ENCODE results near the gene C9orf72. TPM values are rescaled to one million over a fixed set of nuclear protein-coding genes. Genes with fewer than 3 reads are reported as not detected.

Gene C9orf72
- total RNA-seq, 1 donor from 2014 or later, result 4.6 TPM

DNA sequence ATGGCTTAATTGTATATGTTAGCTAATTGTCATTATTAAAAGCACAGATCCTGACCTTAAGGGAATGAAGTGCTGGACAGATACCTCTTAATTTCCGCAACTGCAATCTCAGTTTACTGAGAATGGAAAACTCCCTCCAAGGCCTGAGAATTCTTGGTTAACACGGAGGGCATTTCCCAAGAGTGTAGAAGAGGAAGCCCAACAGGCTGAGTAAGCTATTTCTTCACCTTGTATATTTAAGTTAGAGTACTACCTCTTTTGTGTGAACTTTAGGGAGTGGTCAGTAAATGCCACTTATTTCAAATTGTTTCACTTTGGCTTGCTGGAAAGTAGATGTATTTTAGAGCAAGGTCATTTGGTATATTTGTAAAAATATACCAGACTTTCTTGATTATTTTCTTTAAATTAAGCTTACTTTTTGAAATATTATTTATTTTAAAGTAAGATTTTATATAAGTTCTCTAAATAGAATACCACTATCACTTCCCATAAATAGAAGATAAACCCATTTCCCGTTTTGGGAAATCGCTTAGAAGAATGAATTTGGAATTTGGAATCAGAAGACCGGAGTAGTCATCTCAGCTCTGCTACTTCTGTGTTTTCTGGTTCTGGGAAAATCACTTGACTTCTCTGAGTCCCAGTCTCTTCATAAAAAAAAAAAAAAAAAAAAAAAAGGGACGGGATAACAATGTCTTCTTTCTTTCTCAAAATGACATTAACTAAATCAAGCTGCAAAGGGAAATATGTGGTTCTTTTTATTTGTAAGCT, 26.0 kb upstream of the C9orf72 start:
- intact Hi-C loops (cut with micrococcal nuclease), result no loop called here
- no peak overlapping the region for H3K27ac Mint-ChIP-seq
- no peaks in the 10 kb centered on the region for H3K9me3 Mint-ChIP-seq
- H3K27me3 Mint-ChIP-seq (ENCODE audit: insufficient read depth), result peaks cover 10% of the 10 kb centered on the region
- H3K4me3 Mint-ChIP-seq, result no peak overlapping the region
- H3K36me3 Mint-ChIP-seq (ENCODE audit: low read depth), result no peaks in the 10 kb centered on the region
- DNase-seq (ENCODE audit: low spot score), result no peak
- no peaks in the 10 kb centered on the region for H3K4me1 Mint-ChIP-seq (ENCODE audit: low read depth)

DNA sequence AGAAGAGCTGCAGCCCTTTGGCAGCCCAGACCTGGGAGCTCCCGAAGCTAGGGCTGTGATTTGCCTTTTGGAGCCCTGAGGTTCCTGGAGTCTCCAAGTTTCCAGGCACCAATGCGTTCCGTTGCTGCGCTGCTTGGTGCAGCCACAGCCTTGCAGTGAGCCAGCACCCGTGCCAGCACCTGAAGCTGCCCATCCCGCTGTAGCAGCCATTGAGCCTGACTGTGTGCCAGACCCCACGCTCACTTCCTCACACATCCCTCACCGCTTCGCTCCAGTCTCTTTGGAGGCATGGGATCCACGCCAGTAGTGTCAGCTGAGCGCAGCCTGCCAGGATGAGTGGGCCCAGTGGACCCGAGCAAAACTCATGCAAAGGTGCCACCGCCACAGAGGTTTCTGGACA, 22.5 kb upstream of the C9orf72 start:
- Mint-ChIP-seq H3K4me3 (no peak overlapping the region), H3K9me3 (no peaks in the 10 kb centered on the region), H3K27ac (no peak overlapping the region), H3K27me3 (ENCODE audit: insufficient read depth) (peaks cover 24% of the 10 kb centered on the region), H3K4me1 (ENCODE audit: low read depth) (no peaks in the 10 kb centered on the region), H3K36me3 (ENCODE audit: low read depth) (no peaks in the 10 kb centered on the region)
- no peak for DNase-seq (ENCODE audit: low spot score)
- intact Hi-C loops (cut with micrococcal nuclease), result no loop called here

DNA sequence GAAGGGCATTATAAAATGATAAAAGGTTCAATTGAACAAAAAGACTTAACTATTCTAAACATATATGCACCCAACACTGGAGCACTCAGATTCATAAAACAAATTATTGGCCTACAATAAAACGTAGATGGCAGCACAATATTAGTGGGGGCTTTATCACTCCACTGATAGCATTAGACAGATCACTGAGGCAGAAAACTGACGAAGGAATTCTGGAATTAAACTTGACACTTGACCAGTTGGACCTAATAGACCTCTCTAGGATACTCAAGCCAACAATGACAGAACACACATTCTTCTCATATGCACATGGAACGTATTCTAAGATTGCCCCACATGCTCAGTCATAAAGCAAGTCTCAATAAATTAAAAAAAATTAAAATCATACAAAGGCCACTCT, 18.4 kb upstream of the C9orf72 start:
- no peaks in the 10 kb centered on the region for H3K4me1 Mint-ChIP-seq (ENCODE audit: low read depth)
- no peak overlapping the region for H3K4me3 Mint-ChIP-seq
- intact Hi-C loops (cut with micrococcal nuclease), result no loop called here
- no peak overlapping the region for H3K27ac Mint-ChIP-seq
- no peaks in the 10 kb centered on the region for H3K9me3 Mint-ChIP-seq
- no peak for DNase-seq (ENCODE audit: low spot score)
- H3K36me3 Mint-ChIP-seq (ENCODE audit: low read depth), result no peaks in the 10 kb centered on the region
- H3K27me3 Mint-ChIP-seq (ENCODE audit: insufficient read depth), result peaks cover 28% of the 10 kb centered on the region

DNA sequence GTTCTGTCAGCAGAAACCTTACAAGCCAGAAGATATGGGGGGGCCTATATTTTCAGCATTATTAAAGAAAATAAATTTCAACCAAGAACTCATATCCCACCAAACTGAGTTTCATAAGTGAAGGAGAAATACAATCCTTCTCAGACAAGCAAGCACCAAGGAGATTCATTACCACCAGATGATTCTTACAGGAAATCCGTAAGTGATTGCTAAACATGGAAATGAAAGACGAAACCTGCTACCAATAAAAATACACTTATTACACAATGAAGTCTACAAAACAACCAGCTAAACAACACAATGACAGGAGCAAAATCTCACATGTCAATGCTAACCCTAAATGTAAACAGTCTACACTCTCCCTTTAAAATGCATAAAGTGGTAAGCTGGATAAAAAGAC, 17.8 kb upstream of the C9orf72 start:
- Mint-ChIP-seq H3K4me1 (ENCODE audit: low read depth) (no peaks in the 10 kb centered on the region), H3K27ac (no peak overlapping the region), H3K9me3 (no peaks in the 10 kb centered on the region)

DNA sequence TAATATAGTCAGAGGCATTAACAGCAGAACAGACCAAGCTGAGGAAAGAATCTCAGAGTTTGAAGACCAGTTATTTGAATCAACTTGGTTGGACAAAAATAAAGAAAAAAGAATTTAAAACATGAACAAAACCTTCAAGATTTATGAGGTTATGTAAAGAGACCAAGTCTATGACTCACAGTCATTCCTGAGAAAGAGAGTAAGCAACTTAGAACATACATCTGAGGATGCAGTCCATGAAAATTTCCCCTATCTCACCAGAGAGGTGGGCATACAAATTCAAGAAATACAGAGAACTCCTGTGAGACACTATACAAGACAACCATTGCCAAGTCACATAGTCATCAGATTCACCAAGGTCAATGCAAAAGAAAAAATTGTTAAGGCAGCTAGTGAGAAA, 17.4 kb upstream of the C9orf72 start:
- Mint-ChIP-seq H3K36me3 (ENCODE audit: low read depth) (no peaks in the 10 kb centered on the region), H3K4me3 (no peak overlapping the region), H3K27ac (no peak overlapping the region), H3K9me3 (no peaks in the 10 kb centered on the region), H3K27me3 (ENCODE audit: insufficient read depth) (peaks cover 30% of the 10 kb centered on the region), H3K4me1 (ENCODE audit: low read depth) (no peaks in the 10 kb centered on the region)
- DNase-seq (ENCODE audit: low spot score), result no peak
- intact Hi-C loops (cut with micrococcal nuclease), result no loop called here

More for the DNA sequence above, 17.8 kb upstream of the C9orf72 start:
- Mint-ChIP-seq H3K4me3 (no peak overlapping the region), H3K36me3 (ENCODE audit: low read depth) (no peaks in the 10 kb centered on the region), H3K27me3 (ENCODE audit: insufficient read depth) (peaks cover 30% of the 10 kb centered on the region)
- DNase-seq (ENCODE audit: low spot score), result no peak
- intact Hi-C loops (cut with micrococcal nuclease), result no loop called here

DNA sequence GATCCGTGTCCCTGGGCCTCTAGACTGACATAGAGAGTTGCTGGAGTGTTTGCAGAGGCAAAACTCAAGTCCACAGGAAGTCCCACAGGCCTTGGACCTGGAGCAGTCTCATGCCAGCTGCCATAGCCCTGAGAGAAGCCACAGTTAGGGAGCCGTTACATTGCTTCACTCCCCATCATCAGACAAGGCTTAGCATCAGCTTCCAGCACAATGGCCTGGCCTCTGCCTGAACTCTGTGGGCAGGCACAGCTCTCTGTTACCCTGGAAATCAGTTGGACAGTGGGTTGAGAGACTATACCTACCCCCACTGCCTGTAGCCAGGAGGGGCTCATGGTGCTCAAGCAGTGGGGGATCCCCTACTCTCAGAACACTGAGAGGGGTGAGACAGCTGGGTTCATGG, 16.2 kb upstream of the C9orf72 start:
- Mint-ChIP-seq H3K4me3 (no peak overlapping the region), H3K27ac (no peak overlapping the region), H3K36me3 (ENCODE audit: low read depth) (no peaks in the 10 kb centered on the region), H3K27me3 (ENCODE audit: insufficient read depth) (peaks cover 24% of the 10 kb centered on the region), H3K4me1 (ENCODE audit: low read depth) (no peaks in the 10 kb centered on the region), H3K9me3 (no peaks in the 10 kb centered on the region)
- no peak for DNase-seq (ENCODE audit: low spot score)
- intact Hi-C loops (cut with micrococcal nuclease), result no loop called here

DNA sequence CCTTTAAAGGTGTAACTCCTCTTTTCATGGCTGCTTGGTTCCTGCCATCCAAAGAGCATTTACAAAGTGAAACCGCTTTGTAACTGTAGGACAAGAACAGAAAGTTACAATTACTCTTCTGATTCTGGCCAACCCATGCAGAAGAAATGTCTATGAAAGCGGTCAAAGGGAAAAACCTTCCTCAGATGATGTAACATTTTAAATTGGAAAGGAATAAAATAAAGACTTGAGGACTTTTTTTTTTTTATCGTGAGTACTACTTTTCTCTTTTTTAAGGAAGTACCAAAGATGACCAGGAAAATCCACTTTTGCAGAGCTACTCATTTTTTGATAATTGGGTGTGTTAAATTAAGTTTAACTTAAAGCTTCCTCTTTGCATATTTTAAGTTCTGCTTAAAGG, 13.0 kb upstream of the C9orf72 start:
- Mint-ChIP-seq H3K4me3 (no peak overlapping the region), H3K36me3 (ENCODE audit: low read depth) (no peaks in the 10 kb centered on the region), H3K9me3 (no peaks in the 10 kb centered on the region), H3K27ac (no peak overlapping the region), H3K27me3 (ENCODE audit: insufficient read depth) (peaks cover 27% of the 10 kb centered on the region), H3K4me1 (ENCODE audit: low read depth) (no peaks in the 10 kb centered on the region)
- DNase-seq (ENCODE audit: low spot score), result no peak
- intact Hi-C loops (cut with micrococcal nuclease), result no loop called here

DNA sequence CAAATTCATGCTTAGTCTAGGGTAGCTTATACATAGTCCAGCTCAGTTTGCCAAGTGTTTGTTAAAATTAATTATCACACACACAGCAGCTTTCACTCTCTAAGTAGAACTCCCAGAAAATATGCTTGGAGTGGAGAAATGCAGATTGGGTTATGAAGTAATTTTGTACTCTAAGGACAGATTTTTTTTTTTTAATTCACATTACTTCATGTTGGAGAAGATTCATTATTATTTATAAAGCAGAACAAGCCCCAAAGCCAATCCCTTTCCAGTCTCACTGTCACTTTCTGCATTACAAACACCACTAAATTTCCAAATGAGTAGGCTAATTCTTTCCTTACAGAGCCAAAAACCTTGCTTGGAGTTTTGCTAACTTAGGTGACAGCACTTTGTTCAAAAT, 11.7 kb upstream of the C9orf72 start:
- H3K36me3 Mint-ChIP-seq (ENCODE audit: low read depth), result no peaks in the 10 kb centered on the region
- intact Hi-C loops (cut with micrococcal nuclease), result no loop called here

DNA sequence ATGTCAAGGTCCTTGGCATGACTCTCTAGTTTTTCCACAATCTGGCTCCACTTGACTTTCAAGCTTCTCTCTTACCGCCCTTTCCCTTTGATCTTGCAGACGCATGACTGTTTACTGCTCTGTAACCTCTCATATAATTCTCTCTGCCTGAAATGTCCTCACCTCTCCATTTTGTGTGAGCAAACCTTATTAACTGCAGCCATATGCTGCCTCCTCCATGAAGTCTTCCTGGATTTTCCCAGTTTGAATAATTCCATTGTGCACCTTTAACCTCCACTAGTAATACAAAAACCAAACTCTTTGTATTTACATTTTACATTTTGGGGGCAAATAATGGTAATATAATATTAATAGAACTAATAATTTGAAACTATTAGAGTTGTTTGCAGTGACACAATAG, 9.5 kb upstream of the C9orf72 start:
- Mint-ChIP-seq H3K27me3 (ENCODE audit: insufficient read depth) (peaks cover 30% of the 10 kb centered on the region), H3K27ac (no peak overlapping the region), H3K9me3 (peaks cover 9% of the 10 kb centered on the region), H3K4me1 (ENCODE audit: low read depth) (no peaks in the 10 kb centered on the region), H3K4me3 (no peak overlapping the region), H3K36me3 (ENCODE audit: low read depth) (no peaks in the 10 kb centered on the region)
- no peak for DNase-seq (ENCODE audit: low spot score)
- intact Hi-C loops (cut with micrococcal nuclease), result no loop called here

More for the DNA sequence above, 11.7 kb upstream of the C9orf72 start:
- H3K27me3 Mint-ChIP-seq (ENCODE audit: insufficient read depth), result peaks cover 27% of the 10 kb centered on the region
- no peaks in the 10 kb centered on the region for H3K9me3 Mint-ChIP-seq
- no peak overlapping the region for H3K27ac Mint-ChIP-seq
- no peaks in the 10 kb centered on the region for H3K4me1 Mint-ChIP-seq (ENCODE audit: low read depth)
- DNase-seq (ENCODE audit: low spot score), result no peak
- no peak overlapping the region for H3K4me3 Mint-ChIP-seq

DNA sequence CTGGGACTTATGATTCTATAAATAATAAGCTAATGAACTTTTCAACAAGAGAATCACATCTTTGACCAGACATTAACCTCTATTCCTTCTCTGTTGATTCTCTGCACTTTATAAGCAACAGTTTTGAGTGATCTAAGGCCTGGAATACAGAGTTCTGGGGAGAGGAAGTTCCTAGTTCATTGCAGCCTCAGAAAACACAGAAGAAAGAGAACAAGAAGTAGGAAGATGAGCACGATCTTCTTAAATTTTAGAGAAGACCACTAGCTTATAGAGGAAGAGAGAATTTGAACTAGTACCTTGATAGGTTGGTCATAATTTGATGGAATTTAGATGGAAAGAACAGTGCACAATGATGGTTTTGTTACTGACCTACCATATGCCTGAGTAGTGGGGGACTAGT, 8.5 kb upstream of the C9orf72 start:
- intact Hi-C loops (cut with micrococcal nuclease), result no loop called here

DNA sequence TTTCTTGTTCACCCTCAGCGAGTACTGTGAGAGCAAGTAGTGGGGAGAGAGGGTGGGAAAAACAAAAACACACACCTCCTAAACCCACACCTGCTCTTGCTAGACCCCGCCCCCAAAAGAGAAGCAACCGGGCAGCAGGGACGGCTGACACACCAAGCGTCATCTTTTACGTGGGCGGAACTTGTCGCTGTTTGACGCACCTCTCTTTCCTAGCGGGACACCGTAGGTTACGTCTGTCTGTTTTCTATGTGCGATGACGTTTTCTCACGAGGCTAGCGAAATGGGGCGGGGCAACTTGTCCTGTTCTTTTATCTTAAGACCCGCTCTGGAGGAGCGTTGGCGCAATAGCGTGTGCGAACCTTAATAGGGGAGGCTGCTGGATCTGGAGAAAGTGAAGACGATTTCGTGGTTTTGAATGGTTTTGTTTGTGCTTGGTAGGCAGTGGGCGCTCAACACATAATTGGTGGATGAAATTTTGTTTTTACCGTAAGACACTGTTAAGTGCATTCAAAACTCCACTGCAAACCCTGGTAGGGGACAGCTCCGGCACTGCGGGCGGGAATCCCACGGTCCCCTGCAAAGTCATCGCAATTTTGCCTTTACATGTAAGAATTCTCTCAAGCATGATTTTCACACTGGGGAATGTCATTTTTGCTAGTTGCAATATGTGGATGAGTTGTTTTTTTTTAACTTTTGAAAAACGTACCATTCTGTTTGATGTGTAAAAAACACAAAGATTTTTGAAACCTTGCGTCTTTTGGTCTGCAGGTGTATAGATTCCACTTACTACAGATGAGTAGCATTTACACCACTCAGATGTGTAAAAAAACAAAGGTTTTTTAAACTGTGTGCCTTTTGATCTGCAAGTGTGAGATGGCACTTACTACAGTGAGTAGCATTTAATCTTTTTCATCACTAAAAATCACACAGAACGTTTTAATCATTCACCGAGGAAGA, 631 bp upstream of the C9orf72 start:
- Mint-ChIP-seq H3K4me1 (ENCODE audit: low read depth) (peaks cover 30% of the 10 kb centered on the region), H3K9me3 (peaks cover 9% of the 10 kb centered on the region), H3K36me3 (ENCODE audit: low read depth) (peaks cover 1% of the 10 kb centered on the region), H3K4me3 (peak overlapping the region; percentile 90), H3K27me3 (ENCODE audit: insufficient read depth) (peaks cover 12% of the 10 kb centered on the region), H3K27ac (peak overlapping the region; percentile 100)
- DNase-seq (ENCODE audit: low spot score), result peak; percentile 94
- intact Hi-C loops (cut with micrococcal nuclease), result loop anchor here (1.0 to 2.0 kb wide), 8 partner anchors 45 to 682 kb away; partner anchors contain the start of genes CAAP1, IFT74, MOB3B and PLAA

More for the DNA sequence above, 8.5 kb upstream of the C9orf72 start:
- Mint-ChIP-seq H3K36me3 (ENCODE audit: low read depth) (no peaks in the 10 kb centered on the region), H3K4me3 (no peak overlapping the region), H3K27me3 (ENCODE audit: insufficient read depth) (peaks cover 26% of the 10 kb centered on the region), H3K9me3 (peaks cover 9% of the 10 kb centered on the region), H3K27ac (no peak overlapping the region), H3K4me1 (ENCODE audit: low read depth) (no peaks in the 10 kb centered on the region)
- no peak for DNase-seq (ENCODE audit: low spot score)

DNA sequence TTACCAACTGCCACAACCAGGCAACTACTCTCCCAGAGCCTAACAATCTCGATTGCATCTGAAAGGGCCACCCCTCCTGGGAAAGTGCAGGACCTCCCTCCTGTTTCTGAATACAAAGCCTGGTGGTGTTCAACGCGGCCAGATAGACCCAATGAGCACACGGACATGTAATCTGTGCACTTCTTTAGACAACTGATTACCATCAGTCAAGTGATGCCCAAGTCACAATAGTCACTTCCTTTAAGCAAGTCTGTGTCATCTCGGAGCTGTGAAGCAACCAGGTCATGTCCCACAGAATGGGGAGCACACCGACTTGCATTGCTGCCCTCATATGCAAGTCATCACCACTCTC, 739 bp downstream of the C9orf72 start:
- peaks cover 30% of the 10 kb centered on the region for H3K4me1 Mint-ChIP-seq (ENCODE audit: low read depth)
- H3K27me3 Mint-ChIP-seq (ENCODE audit: insufficient read depth), result peaks cover 6% of the 10 kb centered on the region
- DNase-seq (ENCODE audit: low spot score), result no peak
- peaks cover 2% of the 10 kb centered on the region for H3K36me3 Mint-ChIP-seq (ENCODE audit: low read depth)
- intact Hi-C loops (cut with micrococcal nuclease), result loop anchor here (1.0 to 2.0 kb wide), 2 partner anchors 8 to 160 kb away; no protein-coding TSS in a partner anchor
- H3K4me3 Mint-ChIP-seq, result peak overlapping the region; percentile 86
- H3K27ac Mint-ChIP-seq, result peak overlapping the region; percentile 97
- H3K9me3 Mint-ChIP-seq, result no peaks in the 10 kb centered on the region

DNA sequence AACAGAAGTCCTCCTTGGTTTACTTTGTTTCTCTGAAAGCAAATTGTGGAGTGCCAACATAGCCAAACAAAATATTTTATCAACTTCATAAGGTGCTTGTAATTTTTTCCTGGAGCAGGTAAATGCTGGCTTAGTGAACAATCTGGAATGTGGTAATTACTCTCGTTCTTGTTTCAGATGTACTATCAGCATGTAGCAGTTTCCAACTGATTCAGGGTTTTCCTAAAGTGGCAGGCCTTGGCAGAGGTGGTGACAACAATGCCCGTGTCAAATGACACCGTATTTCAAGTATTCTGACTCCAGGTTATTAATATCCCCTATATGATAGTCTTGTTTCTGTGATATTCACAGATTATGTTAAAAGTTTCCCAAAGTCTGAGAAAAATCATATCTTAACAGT, 1.2 kb downstream of the C9orf72 start:
- H3K27ac Mint-ChIP-seq, result peak overlapping the region; percentile 97
- H3K4me1 Mint-ChIP-seq (ENCODE audit: low read depth), result peaks cover 30% of the 10 kb centered on the region
- DNase-seq (ENCODE audit: low spot score), result no peak
- no peaks in the 10 kb centered on the region for H3K9me3 Mint-ChIP-seq
- peak overlapping the region; percentile 86 for H3K4me3 Mint-ChIP-seq
- intact Hi-C loops (cut with micrococcal nuclease), result loop anchor here (1.0 to 2.0 kb wide), 2 partner anchors 8 to 161 kb away; no protein-coding TSS in a partner anchor
- H3K36me3 Mint-ChIP-seq (ENCODE audit: low read depth), result peaks cover 5% of the 10 kb centered on the region
- peaks cover 6% of the 10 kb centered on the region for H3K27me3 Mint-ChIP-seq (ENCODE audit: insufficient read depth)
